IMR-90 (cell line): Measurements from ENCODE around the gene RSF1. TPM values are rescaled to one million over a fixed set of nuclear protein-coding genes. Genes with fewer than 3 reads are reported as not detected.

Experiments
- ATAC-seq: fragments of 200-7000 bp; cut with Tn5 transposase; 2 replicates; pipeline ENCODE4 v1.9.1; 2020; ENCODE audit warnings: low read depth, mild to moderate bottlenecking, moderate library complexity
- BruUV-seq: library from RNA; stranded (reverse); fragments of 400-500 nt; replicated peaks from 2 replicates; lab custom pipeline; 2021; lab: Mats Ljungman, UMichigan
- CTCF ChIA-PET: fragments of 300-600 bp; formaldehyde crosslinking; extraction: SDS; loops from one replicate; lab custom pipeline; 2021; ENCODE audit warnings: antibody characterized with exemption; lab: Yijun Ruan, JAX
- POLR2A ChIA-PET: fragments of 300-600 bp; sonication (Branson Sonifier 250); formaldehyde crosslinking; loops from one replicate; lab custom pipeline; 2022; ENCODE audit warnings: antibody characterized with exemption; ENCODE audit not compliant: unreplicated experiment; lab: Charles Lee
- DNase-seq: peaks from one replicate; pipeline ENCODE4 v3.0.0; 2013
- H2AFZ ChIP-seq: replicated peaks from 2 replicates; pipeline ENCODE3; 2013; ENCODE audit warnings: low read length, mild to moderate bottlenecking; ENCODE audit not compliant: poor library complexity
- H2AK5ac ChIP-seq: 2 replicates; pipeline ENCODE4 v1.6.1; 2013; ENCODE audit warnings: low read depth, low read length, inconsistent platforms
- H2AK9ac ChIP-seq: replicated peaks from 2 replicates; pipeline ENCODE3; 2013; ENCODE audit warnings: mild to moderate bottlenecking, low read depth, low read length, moderate library complexity; ENCODE audit not compliant: poor library complexity
- H2BK120ac ChIP-seq: 2 replicates; pipeline ENCODE4 v1.6.1; 2013; ENCODE audit warnings: low read depth, low read length, inconsistent platforms
- H2BK15ac ChIP-seq: 3 replicates; pipeline ENCODE4 v1.6.1; 2013; ENCODE audit warnings: low read depth, low read length, inconsistent platforms
- H2BK20ac ChIP-seq: 2 replicates; pipeline ENCODE4 v1.6.1; 2013; ENCODE audit warnings: low read depth, mild to moderate bottlenecking, inconsistent platforms, low read length, moderate library complexity
- H2BK5ac ChIP-seq: 2 replicates; pipeline ENCODE4 v1.6.1; 2013; ENCODE audit warnings: mild to moderate bottlenecking, low read depth, low read length, inconsistent platforms; ENCODE audit not compliant: poor library complexity, severe bottlenecking
- H3K14ac ChIP-seq: replicated peaks from 2 replicates; pipeline ENCODE4 v1.6.1; 2013; ENCODE audit warnings: low read depth, low read length, inconsistent platforms
- H3K18ac ChIP-seq: 2 replicates; pipeline ENCODE4 v1.6.1; 2013; ENCODE audit warnings: low read depth, low read length, control low read depth
- H3K23ac ChIP-seq: 2 replicates; pipeline ENCODE4 v1.6.1; 2013; ENCODE audit warnings: low read depth, low read length, inconsistent platforms
- H3K27ac ChIP-seq: 2 replicates; pipeline ENCODE4 v1.5.1; 2013; ENCODE audit warnings: mild to moderate bottlenecking, control low read depth, low read length; ENCODE audit not compliant: insufficient read depth
- H3K27me3 ChIP-seq: 2 replicates; pipeline ENCODE4 v1.6.1; 2013; ENCODE audit warnings: low read length; ENCODE audit not compliant: control insufficient read depth, insufficient read depth
- H3K36me3 ChIP-seq: 2 replicates; pipeline ENCODE4 v1.6.1; 2013; ENCODE audit warnings: low read length, mixed read lengths; ENCODE audit not compliant: control insufficient read depth, insufficient read depth
- H3K4ac ChIP-seq: 2 replicates; pipeline ENCODE4 v1.6.1; 2013; ENCODE audit warnings: low read depth, low read length, inconsistent platforms
- H3K4me1 ChIP-seq: 2 replicates; pipeline ENCODE4 v1.6.1; 2013; ENCODE audit warnings: low read length, mixed read lengths; ENCODE audit not compliant: control insufficient read depth, insufficient read depth
- H3K4me2 ChIP-seq: 2 replicates; pipeline ENCODE4 v1.6.1; 2013; ENCODE audit warnings: low read depth, mild to moderate bottlenecking, control low read depth, low read length, moderate library complexity
- H3K4me3 ChIP-seq: 2 replicates; pipeline ENCODE4 v1.5.1; 2013; ENCODE audit warnings: low read depth, mild to moderate bottlenecking, control low read depth, low read length, moderate library complexity; ENCODE audit not compliant: insufficient read depth
- H3K56ac ChIP-seq: 2 replicates; pipeline ENCODE4 v1.6.1; 2013; ENCODE audit warnings: low read length, inconsistent platforms; ENCODE audit not compliant: insufficient read depth; ENCODE audit errors: extremely low read depth
- H3K79me1 ChIP-seq, 2 experiments: 2 replicates each; pipeline ENCODE4 v1.6.1; 2013; ENCODE audit warnings: low read length in 2 of 2, inconsistent platforms in 1 of 2, low read depth in 1 of 2
- H3K9ac ChIP-seq: 2 replicates; pipeline ENCODE4 v1.6.1; 2013; ENCODE audit warnings: low read depth, low read length, control low read depth
- H3K9me1 ChIP-seq: 2 replicates; pipeline ENCODE4 v1.6.1; 2013; ENCODE audit warnings: low read length, inconsistent platforms; ENCODE audit not compliant: insufficient read depth
- H3K9me3 ChIP-seq: 2 replicates; pipeline ENCODE4 v1.6.1; 2013; ENCODE audit warnings: low read length; ENCODE audit not compliant: control insufficient read depth, insufficient read depth
- H4K20me1 ChIP-seq: 2 replicates; pipeline ENCODE4 v1.6.1; 2013; ENCODE audit warnings: low read length, inconsistent platforms; ENCODE audit not compliant: insufficient read depth
- H4K5ac ChIP-seq: 2 replicates; pipeline ENCODE4 v1.6.1; 2013; ENCODE audit warnings: mild to moderate bottlenecking, low read depth, low read length, control low read depth
- H4K8ac ChIP-seq, 2 experiments: 2 replicates each; pipeline ENCODE4 v1.6.1; 2013; ENCODE audit warnings: low read depth in 2 of 2, low read length in 2 of 2, control low read depth in 1 of 2, inconsistent platforms in 1 of 2
- H4K91ac ChIP-seq: 2 replicates; pipeline ENCODE4 v1.6.1; 2013; ENCODE audit warnings: low read depth, low read length, inconsistent platforms; ENCODE audit not compliant: insufficient read depth
- BHLHE40 ChIP-seq: fragments of 150-350 bp; IDR thresholded peaks from 2 replicates; pipeline ENCODE4 v1.6.1; 2016; ENCODE audit warnings: mild to moderate bottlenecking, low read depth, low read length
- CEBPB ChIP-seq: IDR thresholded peaks from 2 replicates; pipeline ENCODE4 v1.6.1; 2012; ENCODE audit warnings: low read depth, low read length, improper control_type of control experiment
- CHD1 ChIP-seq: IDR thresholded peaks from 2 replicates; pipeline ENCODE4 v1.6.1; 2012; ENCODE audit warnings: low read depth, low read length, improper control_type of control experiment
- ELK1 ChIP-seq: fragments of 150-350 bp; IDR thresholded peaks from 2 replicates; pipeline ENCODE4 v1.6.1; 2016; ENCODE audit warnings: low read depth, mild to moderate bottlenecking, low read length, moderate library complexity, borderline replicate concordance
- FOS ChIP-seq: fragments of 150-350 bp; IDR thresholded peaks from 2 replicates; pipeline ENCODE4 v1.6.1; 2016; ENCODE audit warnings: low read depth, low read length
- MAFK ChIP-seq: IDR thresholded peaks from 2 replicates; pipeline ENCODE4 v1.6.1; 2012; ENCODE audit warnings: low read depth, low read length, improper control_type of control experiment
- MAZ ChIP-seq: IDR thresholded peaks from 2 replicates; pipeline ENCODE4 v1.6.1; 2012; ENCODE audit warnings: low read depth, mild to moderate bottlenecking, low read length, improper control_type of control experiment, moderate library complexity, borderline replicate concordance
- MXI1 ChIP-seq: IDR thresholded peaks from 2 replicates; pipeline ENCODE4 v1.6.1; 2012; ENCODE audit warnings: low read depth, mild to moderate bottlenecking, low read length, moderate library complexity, borderline replicate concordance
- NFE2L2 ChIP-seq: fragments of 150-350 bp; IDR thresholded peaks from 2 replicates; pipeline ENCODE4 v1.6.1; 2016; ENCODE audit warnings: low read depth, mild to moderate bottlenecking, low read length
- POLR2A ChIP-seq: IDR thresholded peaks from 2 replicates; pipeline ENCODE4 v1.6.1; 2012; ENCODE audit warnings: mild to moderate bottlenecking, low read depth, low read length
- RAD21 ChIP-seq: IDR thresholded peaks from 2 replicates; pipeline ENCODE4 v1.6.1; 2012; ENCODE audit warnings: low read length, improper control_type of control experiment
- RCOR1 ChIP-seq: IDR thresholded peaks from 2 replicates; pipeline ENCODE4 v1.6.1; 2012; ENCODE audit warnings: mild to moderate bottlenecking, low read length, improper control_type of control experiment; ENCODE audit not compliant: insufficient replicate concordance
- RFX5 ChIP-seq: IDR thresholded peaks from 2 replicates; pipeline ENCODE4 v1.8.0; 2012; ENCODE audit warnings: low read depth, mild to moderate bottlenecking, low read length, moderate library complexity
- SMC3 ChIP-seq: fragments of 150-350 bp; IDR thresholded peaks from 2 replicates; pipeline ENCODE4 v1.6.1; 2016; ENCODE audit warnings: low read depth, mild to moderate bottlenecking, antibody characterized with exemption, low read length, moderate library complexity
- WGBS, 2 experiments: methylation state at CpG; one replicate each; pipeline versions ENCODE4 v1.1.5 to v1.1.7; 2013; ENCODE audit warnings: missing lambda C conversion rate in 2 of 2; ENCODE audit not compliant: insufficient read length in 1 of 2; ENCODE audit errors: extremely low coverage in 2 of 2; 5-methylcytosine and 5-hydroxymethylcytosine counted together
- dilution Hi-C: fragments of 300-500 bp; cut with HindIII; formaldehyde crosslinking; loops from one replicate; pipeline ENCODE4 v1.14.3; 2018; ENCODE audit warnings: low sequenced_read_pairs; ENCODE audit not compliant: unreplicated experiment
- in situ Hi-C: fragments of 300-500 bp; cut with MboI; formaldehyde crosslinking; loops from 3 replicates; pipeline ENCODE4 v1.14.3; 2019; ENCODE audit warnings: low sequenced_read_pairs, inconsistent platforms, mixed read lengths
- intact Hi-C: fragments of 100-400 bp; cut with micrococcal nuclease; formaldehyde crosslinking; loops from 2 replicates; pipeline ENCODE4 v1.10.0; 2022
- polyA plus RNA-seq, 3 experiments: library from polyadenylated mRNA; depleted of rRNA; stranded (reverse); fragments of >200 nt; gene quantifications; 2 replicates each; pipeline ENCODE4 v1.2.3, GENCODE V29; 2012; ENCODE audit warnings: low replicate concordance in 1 of 3
- total RNA-seq: library from RNA; depleted of rRNA; stranded (reverse); fragments of >200 nt; gene quantifications from 2 replicates; pipeline ENCODE4 v1.2.3, GENCODE V29; 2012
- TF ChIP-seq, protein P1 (sequence below): conservative IDR thresholded peaks from 2 replicates; pipeline ENCODE4 v1.5.1; 2012; ENCODE audit warnings: mild to moderate bottlenecking, low read depth, low read length, improper control_type of control experiment
- TF ChIP-seq, protein P2 (sequence below): fragments of 150-350 bp; IDR thresholded peaks from 2 replicates; pipeline ENCODE4 v1.6.1; 2017; ENCODE audit warnings: mild to moderate bottlenecking, antibody characterized with exemption, low read length, low read depth

RSF1 gene
- total and polyA plus RNA-seq, 2 of the 4 experiments (the other 2 are of a cell fraction): 13.9 to 18.5 TPM

GRCh38 chr11:77806993-77807392 is 13.5 kb downstream of the RSF1 start:
- Histone ChIP-seq H2BK15ac (no peak overlapping the region), H4K91ac (no peak overlapping the region), H4K5ac (no peak overlapping the region), H3K4me2 (no peak overlapping the region), H2AFZ (no peak overlapping the region), H3K27ac (no peak overlapping the region), H3K14ac (no peak overlapping the region), H3K4me1 (no peaks in the 10 kb centered on the region; the same call in 1 of the 2 replicates), H3K23ac (no peak overlapping the region), H3K9me3 (no peaks in the 10 kb centered on the region), H4K20me1 (peaks cover 73% of the 10 kb centered on the region), H3K56ac (no peak overlapping the region), H3K4ac (no peak overlapping the region), H4K8ac (no peak overlapping the region), H3K36me3 (peaks cover 4% of the 10 kb centered on the region; the same call in 1 of the 2 replicates), H3K4me3 (no peak overlapping the region), H2AK5ac (no peak overlapping the region), H2BK5ac (no peak overlapping the region), H3K9ac (no peak overlapping the region), H3K27me3 (no peaks in the 10 kb centered on the region), H2BK120ac (no peak overlapping the region), H2BK20ac (no peak overlapping the region), H3K18ac (no peak overlapping the region), H2AK9ac (no peak overlapping the region), H3K79me1 (peaks cover 36 to 79% of the 10 kb centered on the region in 2 experiments), H3K9me1 (peaks cover 15% of the 10 kb centered on the region)
- dilution Hi-C loops (no loop called here), in situ Hi-C loops (no loop called here), intact Hi-C loops (no loop called here)
- TF ChIP-seq BHLHE40 (no peak), RFX5 (no peak), MAFK (no peak), RAD21 (no peak), CEBPB (no peak), MAZ (no peak), RCOR1 (no peak), ELK1 (no peak), FOS (no peak), CHD1 (no peak), NFE2L2 (no peak), SMC3 (no peak), MXI1 (no peak), POLR2A (no peak)
- TF ChIP-seq, protein P1, sequence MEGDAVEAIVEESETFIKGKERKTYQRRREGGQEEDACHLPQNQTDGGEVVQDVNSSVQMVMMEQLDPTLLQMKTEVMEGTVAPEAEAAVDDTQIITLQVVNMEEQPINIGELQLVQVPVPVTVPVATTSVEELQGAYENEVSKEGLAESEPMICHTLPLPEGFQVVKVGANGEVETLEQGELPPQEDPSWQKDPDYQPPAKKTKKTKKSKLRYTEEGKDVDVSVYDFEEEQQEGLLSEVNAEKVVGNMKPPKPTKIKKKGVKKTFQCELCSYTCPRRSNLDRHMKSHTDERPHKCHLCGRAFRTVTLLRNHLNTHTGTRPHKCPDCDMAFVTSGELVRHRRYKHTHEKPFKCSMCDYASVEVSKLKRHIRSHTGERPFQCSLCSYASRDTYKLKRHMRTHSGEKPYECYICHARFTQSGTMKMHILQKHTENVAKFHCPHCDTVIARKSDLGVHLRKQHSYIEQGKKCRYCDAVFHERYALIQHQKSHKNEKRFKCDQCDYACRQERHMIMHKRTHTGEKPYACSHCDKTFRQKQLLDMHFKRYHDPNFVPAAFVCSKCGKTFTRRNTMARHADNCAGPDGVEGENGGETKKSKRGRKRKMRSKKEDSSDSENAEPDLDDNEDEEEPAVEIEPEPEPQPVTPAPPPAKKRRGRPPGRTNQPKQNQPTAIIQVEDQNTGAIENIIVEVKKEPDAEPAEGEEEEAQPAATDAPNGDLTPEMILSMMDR: no peak
- TF ChIP-seq, protein P2, sequence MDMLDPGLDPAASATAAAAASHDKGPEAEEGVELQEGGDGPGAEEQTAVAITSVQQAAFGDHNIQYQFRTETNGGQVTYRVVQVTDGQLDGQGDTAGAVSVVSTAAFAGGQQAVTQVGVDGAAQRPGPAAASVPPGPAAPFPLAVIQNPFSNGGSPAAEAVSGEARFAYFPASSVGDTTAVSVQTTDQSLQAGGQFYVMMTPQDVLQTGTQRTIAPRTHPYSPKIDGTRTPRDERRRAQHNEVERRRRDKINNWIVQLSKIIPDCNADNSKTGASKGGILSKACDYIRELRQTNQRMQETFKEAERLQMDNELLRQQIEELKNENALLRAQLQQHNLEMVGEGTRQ: no peak
- ATAC-seq (no peak), DNase-seq (no peak)
- CTCF ChIA-PET: no interaction called here
- WGBS, 2 experiments: 93 to 100% methylated on average over 1 to 2 of the region's 2 CpGs
- POLR2A ChIA-PET: no interaction called here
- BruUV-seq: no TSS peak
